Spleen (tissue), 11 donors: ENCODE measurements around the gene C5AR2. TPM values are rescaled to one million over a fixed set of nuclear protein-coding genes. Genes with fewer than 3 reads are reported as not detected.

Experiments
- DNase-seq: peaks from one replicate; pipeline ENCODE4 v3.0.0-alpha.2; 2020
- H3K27ac ChIP-seq, 8 donors: fragments of 200-600 bp; sonication (generic) in 7 of 8; 1 replicate in 4 of 8; 2 replicates in 4 of 8; pipeline versions ENCODE4 v1.5.0 to v1.8.0; 2016 to 2021; ENCODE audit warnings: inconsistent platforms in 4 of 8, mild to moderate bottlenecking in 4 of 8, moderate library complexity in 1 of 8
- H3K27me3 ChIP-seq, 7 donors: fragments of 200-600 bp; sonication (generic) in 6 of 7; replicated peaks in 1 of 7; 1 replicate in 4 of 7; 2 replicates in 3 of 7; pipeline versions ENCODE4 v1.5.0 to v1.8.0; 2016 to 2021; ENCODE audit warnings: inconsistent platforms in 3 of 7, mild to moderate bottlenecking in 1 of 7
- H3K36me3 ChIP-seq, 6 donors: fragments of 200-600 bp; sonication (generic) in 5 of 6; 1 replicate in 4 of 6; 2 replicates in 2 of 6; pipeline versions ENCODE4 v1.5.0 to v1.8.0; 2016 to 2021; ENCODE audit warnings: inconsistent platforms in 2 of 6
- H3K4me1 ChIP-seq, 6 donors: fragments of 200-600 bp; sonication (generic) in 5 of 6; 1 replicate in 3 of 6; 2 replicates in 3 of 6; pipeline versions ENCODE4 v1.5.0 to v1.8.0; 2016 to 2021; ENCODE audit warnings: inconsistent platforms in 3 of 6
- H3K4me3 ChIP-seq, 8 donors: fragments of 200-600 bp; sonication (generic) in 7 of 8; 1 replicate in 4 of 8; 2 replicates in 4 of 8; pipeline versions ENCODE4 v1.5.0 to v1.8.0; 2016 to 2021; ENCODE audit warnings: inconsistent platforms in 4 of 8, mild to moderate bottlenecking in 4 of 8, moderate library complexity in 2 of 8
- H3K9me3 ChIP-seq, 8 donors: fragments of 200-600 bp; sonication (generic) in 7 of 8; 1 replicate in 4 of 8; 2 replicates in 4 of 8; pipeline versions ENCODE4 v1.5.0 to v1.8.0; 2016 to 2021; ENCODE audit warnings: inconsistent platforms in 4 of 8
- POLR2A ChIP-seq, 3 donors: fragments of 450-650 bp; IDR thresholded peaks; one replicate each; pipeline ENCODE4 v1.5.1; 2017; ENCODE audit warnings: antibody characterized with exemption in 3 of 3, mild to moderate bottlenecking in 1 of 3
- POLR2AphosphoS5 ChIP-seq, 3 donors: sonication (generic); formaldehyde crosslinking; IDR thresholded peaks; one replicate each; pipeline ENCODE4 v1.5.1; 2017; ENCODE audit warnings: antibody characterized with exemption in 3 of 3
- WGBS, 5 donors: extraction: QIAGEN DNeasy Blood & Tissue Kit in 3 of 5; methylation state at CpG; one replicate each; pipeline versions ENCODE4 v1.1.5 to v1.1.7; 2013 to 2018; 5-methylcytosine and 5-hydroxymethylcytosine counted together
- intact Hi-C: fragments of 100-400 bp; cut with DNase I; formaldehyde crosslinking; loops from one replicate; pipeline ENCODE4 v1.15.0; 2023; ENCODE audit warnings: low total_unique reads
- polyA plus RNA-seq, 3 donors: library from polyadenylated mRNA; stranded (reverse); fragments of 200-250 nt; gene quantifications; one replicate each; pipeline ENCODE4 v1.2.1, GENCODE V29; 2013
- total RNA-seq, 7 donors: library from RNA; depleted of rRNA in 3 of 7; stranded (reverse); fragments of >200 nt in 3 of 7; fragmentation: NEBNext Ultra II Directional in 4 of 7; extraction: Animal tissue kit (Norgen Biotek cat#: 25700) in 4 of 7; gene quantifications; one replicate each; pipeline versions ENCODE4 v1.1.0 to v1.2.1, GENCODE V29; 2016 to 2021
- TF ChIP-seq, protein P1 (sequence below), 11 experiments: fragments of 200-600 bp in 7 of 11; fragments of 450-650 bp in 4 of 11; sonication (generic) in 4 of 11; IDR thresholded peaks in 8 of 11; conservative IDR thresholded peaks in 3 of 11; 1 replicate in 7 of 11; 2 replicates in 4 of 11; pipeline versions ENCODE4 v1.4.0 to v1.8.0; 2016 to 2021; ENCODE audit warnings: antibody characterized with exemption in 11 of 11, inconsistent platforms in 4 of 11, mild to moderate bottlenecking in 1 of 11
- donor health status: healthy with polysubstance abuse.
- donor health status: DM: no; HTN: no; CAD: no; lungs with moderate emphysema.
- donor health status: DM: no; HTN: no; CAD: no.
- donor health status: Bipolar disorder and iron deficiency.
- donor health status: healthy.
- donor health status: DM: no; HTN: no; CAD: no.
- donor health status: DM: yes; HTN: yes; CAD: no.

C5AR2 gene
- total and polyA plus RNA-seq, 10 donors = 1.3 to 55.7 (median 25.3) TPM

DNA sequence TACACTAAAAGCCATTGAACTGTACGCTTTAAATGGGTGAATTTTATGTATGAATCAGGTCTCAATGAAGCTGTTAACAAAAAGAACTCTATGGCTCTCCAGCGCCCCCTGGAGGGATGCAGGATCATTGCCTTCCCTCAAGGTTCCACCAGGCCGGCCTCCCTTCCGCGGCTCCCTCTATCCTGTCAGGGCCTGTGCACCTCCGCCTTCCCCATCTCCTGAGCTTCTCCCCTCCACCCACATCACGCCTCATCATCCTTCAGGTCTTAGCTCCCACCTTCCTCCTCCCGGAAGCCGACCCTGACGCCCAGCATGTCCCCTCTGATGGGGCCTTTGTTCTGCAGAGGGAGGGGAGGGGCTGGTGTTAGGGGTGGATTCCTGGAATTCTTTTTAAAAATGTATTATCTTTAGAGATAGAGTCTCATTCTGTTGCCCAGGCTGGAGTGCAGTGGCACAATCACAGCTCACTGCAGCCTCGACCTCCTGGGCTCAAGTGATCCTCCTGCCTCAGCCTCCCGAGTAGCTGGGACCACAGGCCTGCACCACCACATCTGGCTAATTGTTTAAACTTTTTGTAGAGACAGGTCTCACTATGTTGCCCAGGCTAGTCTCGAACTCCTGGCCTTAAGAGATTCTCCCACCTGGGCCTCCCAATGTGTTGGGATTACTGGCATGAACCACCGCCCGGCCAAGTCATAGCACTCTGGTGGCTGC, 59.7 kb downstream of the C5AR2 start:
- 30 to 35% (median 31%) methylated on average over 15 of the region's 15 CpGs for WGBS, 5 donors
- H3K9me3 ChIP-seq = no peaks in the 10 kb centered on the region
- H3K4me1 ChIP-seq = peaks cover 0 to 44% (median 9%) of the 10 kb centered on the region in 6 donors
- peak overlapping the region in 1 of 8 donors; percentile 91 for H3K27ac ChIP-seq
- TF ChIP-seq, protein P1, sequence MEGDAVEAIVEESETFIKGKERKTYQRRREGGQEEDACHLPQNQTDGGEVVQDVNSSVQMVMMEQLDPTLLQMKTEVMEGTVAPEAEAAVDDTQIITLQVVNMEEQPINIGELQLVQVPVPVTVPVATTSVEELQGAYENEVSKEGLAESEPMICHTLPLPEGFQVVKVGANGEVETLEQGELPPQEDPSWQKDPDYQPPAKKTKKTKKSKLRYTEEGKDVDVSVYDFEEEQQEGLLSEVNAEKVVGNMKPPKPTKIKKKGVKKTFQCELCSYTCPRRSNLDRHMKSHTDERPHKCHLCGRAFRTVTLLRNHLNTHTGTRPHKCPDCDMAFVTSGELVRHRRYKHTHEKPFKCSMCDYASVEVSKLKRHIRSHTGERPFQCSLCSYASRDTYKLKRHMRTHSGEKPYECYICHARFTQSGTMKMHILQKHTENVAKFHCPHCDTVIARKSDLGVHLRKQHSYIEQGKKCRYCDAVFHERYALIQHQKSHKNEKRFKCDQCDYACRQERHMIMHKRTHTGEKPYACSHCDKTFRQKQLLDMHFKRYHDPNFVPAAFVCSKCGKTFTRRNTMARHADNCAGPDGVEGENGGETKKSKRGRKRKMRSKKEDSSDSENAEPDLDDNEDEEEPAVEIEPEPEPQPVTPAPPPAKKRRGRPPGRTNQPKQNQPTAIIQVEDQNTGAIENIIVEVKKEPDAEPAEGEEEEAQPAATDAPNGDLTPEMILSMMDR (IDR thresholded peaks at IDR 0.05 in 8 of 11, conservative IDR thresholded peaks at IDR 0.05 in 3 of 11) = peak; percentile 87 to 97 (median 93)
- TF ChIP-seq POLR2A (IDR thresholded peaks at IDR 0.05) (no peak), POLR2AphosphoS5 (IDR thresholded peaks at IDR 0.05) (peak in 2 of 3 donors; percentile 18 to 21)
- peaks cover 0 to 5% (median 0%) of the 10 kb centered on the region in 7 donors for H3K27me3 ChIP-seq
- intact Hi-C loops = loop anchor here (5.0 kb wide), 1 partner anchor 94 kb away; no protein-coding TSS in a partner anchor
- H3K36me3 ChIP-seq = no peaks in the 10 kb centered on the region
- peak; percentile 94 for DNase-seq
- no peak overlapping the region for H3K4me3 ChIP-seq

Other genes with a start within 250 kb of the C5AR2 start
- gene ZC3H4, start 218.4 kb upstream of the C5AR2 start, total RNA-seq = 10 to 100 TPM; 26.8 to 68.7 (median 44.1) TPM
- gene ZC3H4, start 218.4 kb upstream of the C5AR2 start, polyA plus RNA-seq = 10 to 100 TPM in 1 of 3 donors, 1 to 10 TPM in 2; 6.0 to 14.2 (median 7.5) TPM
- gene SAE1, start 201.3 kb upstream of the C5AR2 start, total RNA-seq = 10 to 100 TPM; 42.7 to 72.4 (median 59.5) TPM
- gene SAE1, start 201.3 kb upstream of the C5AR2 start, polyA plus RNA-seq = 10 to 100 TPM; 28.1 to 53.3 (median 43.9) TPM
- 10 to 100 TPM in 6 of 7 donors, 1 to 10 TPM in 1; 6.3 to 17.0 (median 11.3) TPM for gene BBC3, start 101.0 kb upstream of the C5AR2 start, total RNA-seq
- 10 to 100 TPM in 1 of 3 donors, 1 to 10 TPM in 2; 7.1 to 12.6 (median 9.5) TPM for gene BBC3, start 101.0 kb upstream of the C5AR2 start, polyA plus RNA-seq
- 10 to 100 TPM; 13.0 to 43.0 (median 32.6) TPM for gene CCDC9, start 75.7 kb upstream of the C5AR2 start, total RNA-seq
- gene CCDC9, start 75.7 kb upstream of the C5AR2 start, polyA plus RNA-seq = 10 to 100 TPM; 11.0 to 38.7 (median 15.9) TPM
- 10 to 100 TPM in 4 of 7 donors, 1 to 10 TPM in 3; 3.9 to 19.8 (median 13.8) TPM for gene INAFM1, start 57.3 kb upstream of the C5AR2 start, total RNA-seq
- gene INAFM1, start 57.3 kb upstream of the C5AR2 start, polyA plus RNA-seq = 10 to 100 TPM in 2 of 3 donors, 1 to 10 TPM in 1; 8.1 to 12.9 (median 11.3) TPM
- 100 to 1,000 TPM in 1 of 7 donors, 10 to 100 TPM in 6; 33.1 to 124 (median 64.0) TPM for gene C5AR1, start 22.3 kb upstream of the C5AR2 start, total RNA-seq
- gene C5AR1, start 22.3 kb upstream of the C5AR2 start, polyA plus RNA-seq = 1 to 10 TPM; 4.0 to 9.4 (median 4.6) TPM
- 10 to 100 TPM; 19.5 to 34.8 (median 27.0) TPM for gene DHX34, start 17.1 kb downstream of the C5AR2 start, total RNA-seq
- 10 to 100 TPM in 2 of 3 donors, 1 to 10 TPM in 1; 8.4 to 18.5 (median 13.1) TPM for gene DHX34, start 17.1 kb downstream of the C5AR2 start, polyA plus RNA-seq
- 10 to 100 TPM in 1 of 7 donors, 1 to 10 TPM in 6; 4.3 to 10.4 (median 8.1) TPM for gene MEIS3, start 87.4 kb downstream of the C5AR2 start, total RNA-seq
- gene MEIS3, start 87.4 kb downstream of the C5AR2 start, polyA plus RNA-seq = 1 to 10 TPM; 5.0 to 6.7 (median 6.2) TPM
- gene SLC8A2, start 139.7 kb downstream of the C5AR2 start, total RNA-seq = not detected
- gene SLC8A2, start 139.7 kb downstream of the C5AR2 start, polyA plus RNA-seq = under 1 TPM in 2 of 3 donors, not detected in 1; 0.02 to 0.19 TPM
- gene KPTN, start 152.0 kb downstream of the C5AR2 start, total RNA-seq = 10 to 100 TPM in 2 of 7 donors, 1 to 10 TPM in 5; 3.9 to 12.4 (median 7.4) TPM
- gene KPTN, start 152.0 kb downstream of the C5AR2 start, polyA plus RNA-seq = 10 to 100 TPM; 15.0 to 36.3 (median 25.7) TPM
- gene NAPA, start 182.9 kb downstream of the C5AR2 start, total RNA-seq = 100 to 1,000 TPM in 3 of 7 donors, 10 to 100 TPM in 4; 85.8 to 171 (median 98.1) TPM
- gene NAPA, start 182.9 kb downstream of the C5AR2 start, polyA plus RNA-seq = 10 to 100 TPM; 51.3 to 64.1 (median 56.6) TPM
- 1 to 10 TPM in 1 of 7 donors, under 1 TPM in 6; 0.34 to 1.2 (median 0.42) TPM for gene ZNF541, start 241.0 kb downstream of the C5AR2 start, total RNA-seq
- gene ZNF541, start 241.0 kb downstream of the C5AR2 start, polyA plus RNA-seq = under 1 TPM; 0.20 to 0.70 (median 0.50) TPM